HUDEP-2 (cell line): ENCODE measurements around the gene DOLK.

Source experiments
- DNase-seq, 76 experiments: peaks; one replicate each; lab custom pipeline; 2025; ENCODE audit not compliant: unreplicated experiment in 76 of 76; lab: John Stamatoyannopoulos, UW

The DOLK gene

DNA sequence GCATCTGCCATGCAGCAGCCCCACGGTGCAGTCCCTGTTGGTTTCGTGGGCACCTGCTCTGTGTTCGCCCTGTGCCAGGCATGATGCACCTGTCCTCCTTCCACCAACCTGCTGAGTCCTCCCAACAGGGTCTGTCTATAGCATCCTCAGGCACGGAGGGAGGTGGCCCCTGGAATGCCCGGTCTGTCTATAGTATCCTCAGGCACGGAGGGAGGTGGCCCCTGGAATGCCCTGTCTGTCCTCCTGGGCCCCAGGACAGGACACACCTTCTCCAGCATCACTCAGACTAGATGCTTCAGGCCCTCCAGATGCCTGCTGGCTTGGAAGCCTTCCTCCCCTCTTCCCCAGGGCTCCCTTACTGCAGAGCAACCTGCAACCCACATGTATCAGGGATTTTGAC, 36.5 kb downstream of the DOLK start:
- DNase-seq = no peak

DNA sequence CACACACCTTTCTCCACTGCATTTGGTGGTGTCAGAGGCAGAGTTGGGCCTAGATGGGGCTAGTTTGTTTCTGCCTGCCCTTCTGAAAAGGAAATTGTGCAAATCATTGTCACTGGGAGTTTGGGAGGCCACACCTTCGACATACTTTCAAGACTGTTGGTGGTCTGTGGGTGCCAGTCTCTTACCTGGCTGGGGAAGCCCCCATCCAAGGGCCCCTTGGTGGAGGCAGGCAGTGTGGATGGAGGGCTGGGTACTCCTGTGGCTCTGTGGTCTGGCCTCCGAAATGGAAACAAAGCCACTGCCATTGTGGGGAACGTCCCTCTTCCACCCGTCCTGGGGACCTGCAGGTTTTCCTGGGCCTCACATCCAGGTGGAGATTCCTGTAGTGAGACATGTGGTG, 37.5 kb downstream of the DOLK start:
- no peak for DNase-seq

DNA sequence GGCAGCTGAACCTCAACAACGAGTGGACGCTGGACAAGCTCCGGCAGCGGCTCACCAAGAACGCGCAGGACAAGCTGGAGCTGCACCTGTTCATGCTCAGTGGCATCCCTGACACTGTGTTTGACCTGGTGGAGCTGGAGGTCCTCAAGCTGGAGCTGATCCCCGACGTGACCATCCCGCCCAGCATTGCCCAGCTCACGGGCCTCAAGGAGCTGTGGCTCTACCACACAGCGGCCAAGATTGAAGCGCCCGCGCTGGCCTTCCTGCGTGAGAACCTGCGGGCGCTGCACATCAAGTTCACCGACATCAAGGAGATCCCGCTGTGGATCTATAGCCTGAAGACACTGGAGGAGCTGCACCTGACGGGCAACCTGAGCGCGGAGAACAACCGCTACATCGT, 39.0 kb downstream of the DOLK start:
- DNase-seq = no peak

DNA sequence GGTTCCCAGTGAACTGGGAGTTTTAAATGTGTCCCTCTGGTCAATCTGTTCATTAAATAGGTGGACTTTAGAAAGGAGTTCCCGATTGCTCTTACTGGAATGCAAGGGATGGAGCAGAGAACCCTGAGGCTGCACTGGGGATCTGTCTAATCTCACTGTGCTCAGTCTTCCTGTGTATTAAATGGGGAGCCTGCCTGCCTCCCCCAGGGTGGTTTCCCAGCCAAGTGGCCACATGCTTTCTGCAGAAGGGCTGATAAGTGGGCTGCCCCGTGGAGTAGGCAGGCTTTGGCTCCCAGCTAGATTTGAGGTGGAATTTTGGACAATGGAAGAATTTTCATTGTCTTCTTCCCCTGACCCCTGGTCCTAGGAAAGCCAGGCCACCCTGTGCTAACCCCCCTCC, 40.7 kb downstream of the DOLK start:
- DNase-seq = peak in 5 of 76 experiments; percentile 11 to 20 (median 16)

DNA sequence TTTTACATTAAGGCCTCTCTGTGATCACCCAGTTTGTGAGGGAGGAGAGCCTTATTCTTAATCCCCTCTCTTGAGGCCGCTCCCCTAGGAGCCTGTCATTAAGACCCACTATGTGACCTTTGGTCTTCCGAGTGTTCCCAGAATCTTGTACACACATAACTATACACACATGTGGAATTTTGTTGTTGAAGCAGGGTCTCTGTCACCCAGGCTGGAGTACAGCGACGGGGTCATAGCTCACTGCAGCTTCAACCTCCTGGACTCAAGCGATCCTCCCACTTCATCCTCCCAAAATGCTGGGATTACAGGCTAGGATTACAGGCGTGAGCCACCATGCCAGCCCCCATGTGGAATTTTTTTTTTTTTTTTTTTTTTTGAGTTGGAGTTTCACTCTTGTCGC, 41.4 kb downstream of the DOLK start:
- DNase-seq = no peak

DNA sequence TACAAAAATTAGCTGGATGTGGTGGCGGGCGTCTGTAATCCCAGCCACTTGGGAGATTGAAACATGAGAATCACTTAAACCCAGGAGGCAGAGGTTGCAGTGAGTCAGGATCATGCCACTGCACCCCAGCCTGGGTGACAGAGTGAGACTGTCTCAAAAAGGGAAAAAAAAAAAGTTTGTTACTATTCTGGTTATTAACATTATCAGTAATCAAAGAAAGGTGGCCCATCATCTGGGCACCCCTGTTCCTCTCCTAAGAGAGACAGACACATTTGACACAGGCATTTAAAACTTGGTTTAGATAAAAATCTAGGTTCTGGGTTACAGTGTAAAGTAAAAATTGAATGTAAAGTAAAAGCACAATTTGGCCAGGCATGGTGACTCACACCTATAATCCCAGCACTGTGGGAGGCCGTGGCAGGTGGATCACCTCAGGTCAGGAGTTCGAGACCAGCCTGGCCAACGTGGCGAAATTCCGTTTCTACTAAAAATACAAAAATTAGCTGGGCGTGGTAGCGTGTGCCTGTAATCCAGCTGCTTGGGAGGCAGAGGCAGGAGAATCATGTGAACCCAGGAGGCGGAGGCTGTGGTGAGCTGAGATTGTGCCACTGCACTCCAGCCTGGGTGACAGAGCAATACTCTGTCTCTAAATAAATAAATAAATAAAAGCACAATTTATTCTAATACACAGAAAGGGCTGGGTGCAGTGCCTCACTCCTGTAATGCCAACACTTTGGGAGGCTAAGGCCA, 43.4 kb downstream of the DOLK start:
- no peak for DNase-seq

DNA sequence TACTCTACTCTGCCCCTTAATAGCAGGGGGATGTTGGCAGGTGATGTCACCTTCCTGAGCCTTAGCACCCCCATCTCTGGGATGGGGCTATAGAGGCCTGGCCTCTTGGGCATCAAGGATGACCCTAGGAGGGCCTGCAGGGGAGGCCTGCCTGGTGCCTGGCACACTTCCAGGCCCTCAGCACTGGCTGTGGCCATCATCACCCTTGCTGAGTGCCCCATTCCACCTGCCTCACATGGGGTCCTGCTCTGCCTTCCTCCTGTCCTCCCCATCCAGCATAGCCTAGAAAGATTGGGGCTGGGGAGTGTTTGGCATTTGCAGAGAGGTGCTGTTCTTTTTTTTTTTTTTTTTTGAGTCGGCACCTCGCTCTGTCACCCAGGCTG, 44.3 kb downstream of the DOLK start:
- no peak for DNase-seq

DNA sequence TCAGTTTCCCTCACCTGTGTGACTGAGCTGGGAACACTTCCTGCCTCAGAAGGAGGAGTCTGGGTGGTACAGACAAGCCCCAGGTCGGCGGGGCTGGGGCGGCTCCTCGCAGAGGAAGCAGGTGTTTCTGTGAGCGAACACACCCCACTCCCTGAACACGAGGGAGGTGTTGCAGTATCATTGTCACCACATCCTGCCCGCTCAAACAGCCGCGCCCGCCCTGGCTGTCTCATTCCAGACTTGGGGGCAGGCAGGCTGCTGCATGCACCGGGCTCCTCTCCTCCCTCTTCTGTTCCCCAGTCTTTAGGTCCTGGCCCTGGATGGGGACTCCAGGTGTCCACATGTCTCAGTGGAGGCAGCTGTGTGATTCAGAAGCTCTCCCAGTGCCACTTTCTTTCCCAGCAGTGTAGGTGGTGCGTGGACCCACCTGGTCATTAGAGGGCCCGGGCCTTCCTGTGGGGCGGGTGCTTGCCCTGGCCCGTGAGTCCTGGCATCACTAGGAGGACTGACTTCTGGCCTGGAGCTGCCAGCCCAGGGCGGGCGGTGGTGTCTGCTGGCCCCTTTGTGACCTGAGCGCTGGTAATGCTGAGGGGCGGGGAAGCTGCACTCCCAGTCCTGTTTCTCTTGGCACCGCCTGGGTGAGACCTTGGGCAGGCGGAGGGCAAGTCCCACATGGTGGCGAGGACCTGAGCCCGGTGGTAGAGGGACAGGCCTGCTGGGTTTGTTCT, 44.9 kb downstream of the DOLK start:
- DNase-seq = peak in 42 of 76 experiments; percentile 14 to 57 (median 34)

DNA sequence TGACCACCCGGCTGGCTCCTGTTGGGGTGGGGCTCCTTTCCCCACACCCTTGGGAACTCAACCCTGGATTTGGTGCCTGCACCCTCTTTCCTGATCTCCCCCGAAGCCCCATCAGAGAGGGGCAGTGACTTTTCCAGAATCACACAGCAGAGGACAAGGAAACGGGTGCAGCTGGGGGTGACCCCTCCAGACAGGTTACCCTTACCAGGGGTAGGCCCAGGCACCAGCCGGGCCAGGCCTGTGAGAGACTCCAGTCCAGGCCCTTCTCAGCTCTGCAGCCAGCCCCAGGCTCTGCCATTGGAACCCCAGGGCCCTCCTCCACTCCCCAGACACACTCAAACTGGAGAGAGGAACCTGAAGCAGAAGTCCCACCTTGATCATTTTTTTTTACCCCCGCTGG, 45.6 kb downstream of the DOLK start:
- DNase-seq = no peak

DNA sequence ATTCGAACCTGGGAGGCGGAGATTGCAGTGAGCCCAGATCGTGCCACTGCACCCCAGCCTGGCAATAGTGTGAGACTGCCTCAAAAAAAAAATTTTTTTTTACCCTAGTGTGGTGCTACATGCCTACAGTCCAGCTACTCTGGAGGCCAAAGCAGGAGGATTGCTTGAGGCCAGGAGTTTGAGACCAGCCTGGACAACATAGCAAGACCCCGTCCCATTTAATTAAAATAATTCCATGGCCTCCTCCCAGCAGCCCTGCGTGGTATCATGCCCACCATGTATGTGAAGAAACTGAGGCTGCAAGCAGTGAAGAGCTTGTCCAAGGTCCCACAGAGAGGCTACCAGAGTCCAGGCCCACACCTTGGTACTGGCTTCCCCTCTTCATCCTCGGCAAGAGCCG, 46.0 kb downstream of the DOLK start:
- no peak for DNase-seq

DNA sequence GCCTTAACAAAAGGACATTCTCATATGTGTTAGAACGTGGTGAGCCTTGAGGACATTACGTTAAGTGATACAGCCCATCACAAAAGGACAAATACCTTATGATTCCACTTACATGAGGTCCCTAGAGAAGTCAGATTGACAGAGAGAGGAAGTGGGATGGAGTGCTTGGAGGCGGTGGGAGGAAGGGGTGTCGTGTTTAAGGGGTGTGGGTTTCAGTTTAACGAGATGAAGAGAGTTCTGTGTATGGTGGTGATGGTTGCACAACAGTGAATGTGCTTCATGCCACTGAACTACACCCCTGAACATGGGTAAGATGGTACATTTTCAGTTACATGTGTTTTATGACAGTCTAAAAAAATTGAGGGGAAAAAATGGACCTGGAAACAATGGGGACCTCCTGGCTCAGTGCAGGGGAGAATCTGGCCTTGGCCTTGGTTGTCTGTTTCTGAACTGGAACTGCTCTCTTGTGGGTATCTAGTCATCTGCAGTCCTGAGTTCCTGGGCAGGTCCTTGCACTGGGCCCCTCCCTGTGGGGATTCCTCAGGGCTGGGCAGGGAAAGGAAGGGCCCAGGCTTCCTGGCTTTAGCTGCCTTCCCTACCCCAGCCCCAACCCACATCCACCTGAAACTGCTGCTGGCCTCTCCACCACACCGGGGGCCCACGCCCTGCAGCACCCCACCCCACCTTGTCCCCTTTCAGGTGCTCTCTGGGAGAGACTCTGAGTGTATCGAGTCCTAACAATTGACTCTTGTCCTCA, 47.7 kb downstream of the DOLK start:
- peak in 10 of 76 experiments; percentile 10 to 31 (median 18) for DNase-seq

DNA sequence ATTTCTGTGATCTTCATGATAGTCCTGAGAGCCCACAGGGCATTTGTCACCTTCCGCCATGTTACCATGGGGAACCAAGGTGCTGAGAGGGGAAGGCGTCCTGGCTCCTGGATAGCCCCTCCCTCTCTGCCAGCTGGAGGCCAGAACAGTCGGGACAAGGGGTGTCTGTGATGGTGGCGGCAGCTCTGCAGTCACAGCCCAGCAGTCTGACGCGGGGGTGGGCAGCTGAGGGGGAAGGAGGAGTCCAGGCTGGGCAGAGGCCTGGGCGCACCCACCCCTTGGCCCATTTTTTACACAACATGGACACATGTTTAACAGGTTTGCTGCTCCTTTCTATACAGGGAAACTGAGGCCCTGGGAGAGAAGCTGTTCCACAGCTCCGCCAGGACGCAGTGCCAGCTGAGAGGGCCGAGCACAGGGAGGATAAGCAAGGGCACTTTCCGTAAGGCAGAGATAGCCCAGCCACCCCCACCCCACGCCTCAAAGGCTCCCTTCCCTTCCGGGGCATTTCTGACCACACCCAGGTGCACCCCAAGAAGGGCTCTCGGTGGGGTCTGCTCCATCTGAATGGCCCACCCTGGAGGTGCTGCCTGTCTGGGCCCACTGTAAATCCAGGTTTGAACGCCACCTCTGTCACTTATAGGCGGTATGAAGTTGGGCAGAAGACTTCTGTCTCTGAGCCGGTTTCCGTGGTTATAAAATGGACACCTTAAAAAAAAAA, 48.4 kb downstream of the DOLK start:
- no peak for DNase-seq

DNA sequence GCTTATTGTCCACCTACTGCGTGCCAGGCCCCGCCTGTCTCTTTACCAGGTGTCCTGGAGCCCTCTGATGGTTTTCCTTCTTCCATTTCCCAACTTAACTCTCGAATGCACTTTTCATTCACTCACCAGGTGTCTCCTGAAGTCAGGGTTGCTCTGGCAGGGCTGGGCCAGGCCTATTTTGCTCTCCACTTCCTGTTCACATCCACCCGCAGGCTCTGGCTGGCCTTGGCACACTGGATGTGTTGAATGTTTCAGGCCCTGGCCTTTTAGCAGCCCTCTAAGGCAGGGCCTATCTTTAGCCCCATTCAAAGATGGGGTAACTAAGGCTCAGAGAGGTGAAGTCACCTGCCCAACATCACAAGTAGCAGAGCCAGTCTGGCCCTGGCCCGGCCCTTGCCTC, 49.0 kb downstream of the DOLK start:
- DNase-seq = no peak

DNA sequence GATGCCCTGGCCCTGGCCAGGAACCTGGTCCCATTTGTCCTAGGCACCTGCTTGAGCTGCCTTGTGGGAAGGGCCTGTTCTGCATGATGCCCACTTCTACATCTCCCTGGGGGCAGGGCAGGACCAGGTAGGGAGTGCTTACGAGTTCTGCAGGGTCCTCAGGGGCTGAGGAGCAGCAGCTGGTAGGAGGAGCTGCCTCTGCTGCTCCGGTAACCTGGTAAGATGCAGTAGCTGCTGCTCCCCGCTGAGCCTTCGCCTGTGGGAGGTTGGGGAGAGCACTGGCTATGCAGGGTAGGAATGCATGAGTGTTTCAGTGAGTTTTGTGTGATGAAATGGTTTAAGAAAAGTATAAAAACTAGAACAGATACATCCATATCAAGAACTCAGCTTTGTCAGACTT, 51.8 kb downstream of the DOLK start:
- DNase-seq = no peak
